HEK293 (cell line): Measurements from ENCODE around the gene NOPCHAP1.

Experiments
- BCL11A ChIP-seq: fragments of 450-650 bp; formaldehyde crosslinking; IDR thresholded peaks from 2 replicates; pipeline ENCODE4 v1.5.1; 2016; ENCODE audit warnings: low read depth, missing biosample characterization, missing genetic modification characterization
- GLI4 ChIP-seq: fragments of 450-650 bp; formaldehyde crosslinking; IDR thresholded peaks from 2 replicates; pipeline ENCODE4 v1.5.1; 2016; ENCODE audit warnings: missing biosample characterization, missing genetic modification characterization
- KLF17 ChIP-seq: fragments of 450-650 bp; formaldehyde crosslinking; IDR thresholded peaks from 2 replicates; pipeline ENCODE4 v1.5.1; 2016; ENCODE audit warnings: missing biosample characterization, missing genetic modification characterization
- KLF8 ChIP-seq: fragments of 450-650 bp; formaldehyde crosslinking; IDR thresholded peaks from 2 replicates; pipeline ENCODE4 v1.5.1; 2016; ENCODE audit warnings: missing biosample characterization, missing genetic modification characterization
- PRDM1 ChIP-seq: fragments of 450-650 bp; formaldehyde crosslinking; IDR thresholded peaks from 2 replicates; pipeline ENCODE4; 2016; ENCODE audit warnings: missing biosample characterization, missing genetic modification characterization
- PRDM6 ChIP-seq: fragments of 450-650 bp; formaldehyde crosslinking; IDR thresholded peaks from 2 replicates; pipeline ENCODE4 v1.5.1; 2017; ENCODE audit warnings: missing biosample characterization, missing genetic modification characterization
- ZBTB49 ChIP-seq: fragments of 450-650 bp; formaldehyde crosslinking; IDR thresholded peaks from 2 replicates; pipeline ENCODE4 v1.5.1; 2016; ENCODE audit warnings: missing biosample characterization, missing genetic modification characterization, low read depth
- ZEB2 ChIP-seq: fragments of 450-650 bp; formaldehyde crosslinking; IDR thresholded peaks from 2 replicates; pipeline ENCODE4 v1.5.1; 2016; ENCODE audit warnings: missing biosample characterization, missing genetic modification characterization
- ZFP41 ChIP-seq: fragments of 450-650 bp; formaldehyde crosslinking; IDR thresholded peaks from 2 replicates; pipeline ENCODE4 v1.5.1; 2016; ENCODE audit warnings: missing biosample characterization, missing genetic modification characterization, borderline replicate concordance
- ZFP69B ChIP-seq: fragments of 450-650 bp; formaldehyde crosslinking; IDR thresholded peaks from 2 replicates; pipeline ENCODE4 v1.5.1; 2016; ENCODE audit warnings: missing biosample characterization, missing genetic modification characterization
- ZNF10 ChIP-seq: fragments of 450-650 bp; formaldehyde crosslinking; IDR thresholded peaks from 2 replicates; pipeline ENCODE4 v1.5.1; 2017; ENCODE audit warnings: missing biosample characterization, missing genetic modification characterization
- ZNF112 ChIP-seq: fragments of 450-650 bp; formaldehyde crosslinking; IDR thresholded peaks from 2 replicates; pipeline ENCODE4 v1.5.0; 2017; ENCODE audit warnings: missing biosample characterization, missing genetic modification characterization
- ZNF157 ChIP-seq: fragments of 450-650 bp; formaldehyde crosslinking; IDR thresholded peaks from 2 replicates; pipeline ENCODE4 v1.5.1; 2016; ENCODE audit warnings: missing biosample characterization, missing genetic modification characterization
- ZNF2 ChIP-seq: fragments of 450-650 bp; formaldehyde crosslinking; IDR thresholded peaks from 2 replicates; pipeline ENCODE4 v1.5.1; 2016; ENCODE audit warnings: missing biosample characterization, missing genetic modification characterization
- ZNF24 ChIP-seq: fragments of 450-650 bp; formaldehyde crosslinking; IDR thresholded peaks from 2 replicates; pipeline ENCODE4 v1.5.1; 2016; ENCODE audit warnings: missing biosample characterization, missing genetic modification characterization
- ZNF292 ChIP-seq: fragments of 450-650 bp; formaldehyde crosslinking; IDR thresholded peaks from 2 replicates; pipeline ENCODE4 v1.5.1; 2016; ENCODE audit warnings: low read depth, missing biosample characterization, missing genetic modification characterization, borderline replicate concordance
- ZNF354C ChIP-seq: fragments of 450-650 bp; formaldehyde crosslinking; IDR thresholded peaks from 2 replicates; pipeline ENCODE4 v1.5.1; 2016; ENCODE audit warnings: missing biosample characterization, missing genetic modification characterization, low read depth, borderline replicate concordance
- ZNF366 ChIP-seq: fragments of 450-650 bp; formaldehyde crosslinking; conservative IDR thresholded peaks from 2 replicates; pipeline ENCODE4 v1.5.1; 2016; ENCODE audit warnings: missing biosample characterization, missing genetic modification characterization
- ZNF426 ChIP-seq: fragments of 450-650 bp; formaldehyde crosslinking; IDR thresholded peaks from 2 replicates; pipeline ENCODE4 v1.5.1; 2017; ENCODE audit warnings: missing biosample characterization, missing genetic modification characterization, mild to moderate bottlenecking, inconsistent platforms, moderate library complexity
- ZNF623 ChIP-seq: fragments of 450-650 bp; formaldehyde crosslinking; IDR thresholded peaks from 2 replicates; pipeline ENCODE4 v1.5.1; 2016; ENCODE audit warnings: missing biosample characterization, missing genetic modification characterization
- ZNF677 ChIP-seq: fragments of 450-650 bp; IDR thresholded peaks from 2 replicates; pipeline ENCODE4 v1.5.0; 2018; ENCODE audit warnings: missing biosample characterization, mild to moderate bottlenecking, missing genetic modification characterization, moderate library complexity
- ZNF776 ChIP-seq: fragments of 450-650 bp; formaldehyde crosslinking; IDR thresholded peaks from 2 replicates; pipeline ENCODE4 v1.5.0; 2017; ENCODE audit warnings: missing biosample characterization, missing genetic modification characterization, borderline replicate concordance
- ZNF785 ChIP-seq: fragments of 450-650 bp; formaldehyde crosslinking; IDR thresholded peaks from 2 replicates; pipeline ENCODE4 v1.5.1; 2016; ENCODE audit warnings: missing biosample characterization, missing genetic modification characterization
- ZSCAN30 ChIP-seq: fragments of 450-650 bp; IDR thresholded peaks from 2 replicates; pipeline ENCODE4 v1.5.1; 2018; ENCODE audit warnings: missing biosample characterization, mild to moderate bottlenecking, missing genetic modification characterization, moderate library complexity
- TF ChIP-seq, protein P1 (sequence below): fragments of 450-650 bp; formaldehyde crosslinking; IDR thresholded peaks from 2 replicates; pipeline ENCODE4 v1.5.1; 2016; ENCODE audit warnings: missing biosample characterization, missing genetic modification characterization

NOPCHAP1 gene

GRCh38 chr12:104956870-104957718, 29.0 kb upstream of the NOPCHAP1 start (continued):
- TF ChIP-seq, protein P1, sequence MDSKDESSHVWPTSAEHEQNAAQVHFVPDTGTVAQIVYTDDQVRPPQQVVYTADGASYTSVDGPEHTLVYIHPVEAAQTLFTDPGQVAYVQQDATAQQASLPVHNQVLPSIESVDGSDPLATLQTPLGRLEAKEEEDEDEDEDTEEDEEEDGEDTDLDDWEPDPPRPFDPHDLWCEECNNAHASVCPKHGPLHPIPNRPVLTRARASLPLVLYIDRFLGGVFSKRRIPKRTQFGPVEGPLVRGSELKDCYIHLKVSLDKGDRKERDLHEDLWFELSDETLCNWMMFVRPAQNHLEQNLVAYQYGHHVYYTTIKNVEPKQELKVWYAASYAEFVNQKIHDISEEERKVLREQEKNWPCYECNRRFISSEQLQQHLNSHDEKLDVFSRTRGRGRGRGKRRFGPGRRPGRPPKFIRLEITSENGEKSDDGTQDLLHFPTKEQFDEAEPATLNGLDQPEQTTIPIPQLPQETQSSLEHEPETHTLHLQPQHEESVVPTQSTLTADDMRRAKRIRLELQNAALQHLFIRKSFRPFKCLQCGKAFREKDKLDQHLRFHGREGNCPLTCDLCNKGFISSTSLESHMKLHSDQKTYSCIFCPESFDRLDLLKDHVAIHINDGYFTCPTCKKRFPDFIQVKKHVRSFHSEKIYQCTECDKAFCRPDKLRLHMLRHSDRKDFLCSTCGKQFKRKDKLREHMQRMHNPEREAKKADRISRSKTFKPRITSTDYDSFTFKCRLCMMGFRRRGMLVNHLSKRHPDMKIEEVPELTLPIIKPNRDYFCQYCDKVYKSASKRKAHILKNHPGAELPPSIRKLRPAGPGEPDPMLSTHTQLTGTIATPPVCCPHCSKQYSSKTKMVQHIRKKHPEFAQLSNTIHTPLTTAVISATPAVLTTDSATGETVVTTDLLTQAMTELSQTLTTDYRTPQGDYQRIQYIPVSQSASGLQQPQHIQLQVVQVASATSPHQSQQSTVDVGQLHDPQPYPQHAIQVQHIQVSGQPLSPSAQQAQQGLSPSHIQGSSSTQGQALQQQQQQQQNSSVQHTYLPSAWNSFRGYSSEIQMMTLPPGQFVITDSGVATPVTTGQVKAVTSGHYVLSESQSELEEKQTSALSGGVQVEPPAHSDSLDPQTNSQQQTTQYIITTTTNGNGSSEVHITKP (tag by site-specific recombination): peak; percentile 87
- TF ChIP-seq ZNF157 (tag by site-specific recombination) (no peak), ZNF776 (tag by site-specific recombination) (no peak), BCL11A (tag by site-specific recombination) (no peak), ZNF623 (tag by site-specific recombination) (no peak), ZNF366 (peak; percentile 26; the same call in 1 of the 2 replicates), ZNF426 (no peak), ZNF24 (tag by site-specific recombination) (no peak), GLI4 (tag by site-specific recombination) (no peak), ZNF10 (tag by site-specific recombination) (peak; percentile 99), ZNF112 (tag by site-specific recombination) (no peak), PRDM6 (peak; percentile 41; the same call in 1 of the 2 replicates), ZNF785 (tag by site-specific recombination) (no peak), PRDM1 (peak; percentile 86), ZFP69B (tag by site-specific recombination) (no peak), ZFP41 (tag by site-specific recombination) (no peak), KLF8 (no peak), ZBTB49 (tag by site-specific recombination) (no peak), ZSCAN30 (tag by site-specific recombination) (no peak; the same call in 1 of the 2 replicates), ZNF677 (tag by site-specific recombination) (no peak), KLF17 (tag by site-specific recombination) (no peak), ZNF354C (tag by site-specific recombination) (no peak), ZNF292 (tag by site-specific recombination) (no peak), ZEB2 (tag by site-specific recombination) (peak; percentile 19; the same call in 1 of the 2 replicates), ZNF2 (tag by site-specific recombination) (0 out of 2 replicates have a peak, but pooled peaks have one; percentile 45)
